CD8-positive, alpha-beta memory T cell (primary cell): ENCODE measurements around the gene SRSF11. TPM values are rescaled to one million over a fixed set of nuclear protein-coding genes. Genes with fewer than 3 reads are reported as not detected.

Experiments used
- CTCF ChIA-PET: fragments of 350-600 bp; sonication (Branson Sonifier 250); formaldehyde crosslinking; loops from one replicate; lab custom pipeline; 2021; ENCODE audit warnings: antibody characterized with exemption; lab: Charles Lee
- POLR2A ChIA-PET: fragments of 350-600 bp; sonication (Branson Sonifier 250); formaldehyde crosslinking; loops from one replicate; lab custom pipeline; 2021; ENCODE audit warnings: antibody characterized with exemption; lab: Charles Lee
- DNase-seq, 5 donors: peaks; one replicate each; pipeline versions ENCODE4 v3.0.0 to v3.0.0-alpha.2; 2020 to 2022; ENCODE audit warnings: mixed read lengths in 1 of 5
- H3K27ac ChIP-seq: one replicate; pipeline ENCODE4 v1.7.0; 2013; ENCODE audit warnings: low read depth, mild to moderate bottlenecking, low read length, moderate library complexity
- H3K27me3 ChIP-seq: 2 replicates; pipeline ENCODE4 v1.7.0; 2013; ENCODE audit warnings: low read length, mild to moderate bottlenecking; ENCODE audit not compliant: insufficient read depth, poor library complexity, severe bottlenecking
- H3K36me3 ChIP-seq: 2 replicates; pipeline ENCODE4 v1.7.0; 2013; ENCODE audit warnings: mild to moderate bottlenecking, low read length, moderate library complexity; ENCODE audit not compliant: insufficient read depth
- H3K4me1 ChIP-seq: 2 replicates; pipeline ENCODE4 v1.7.0; 2013; ENCODE audit warnings: mild to moderate bottlenecking, low read length, moderate library complexity; ENCODE audit not compliant: insufficient read depth
- H3K4me3 ChIP-seq: 2 replicates; pipeline ENCODE4 v1.7.0; 2013; ENCODE audit warnings: mild to moderate bottlenecking, low read length
- H3K9me3 ChIP-seq: 2 replicates; pipeline ENCODE4 v1.7.0; 2013; ENCODE audit warnings: mild to moderate bottlenecking, low read length
- H3K27ac Mint-ChIP-seq, 8 donors: one replicate each; pipeline ENCODE4 v1.8.0; 2020 to 2021; ENCODE audit warnings: mixed read lengths in 8 of 8, mild to moderate bottlenecking in 6 of 8, inconsistent platforms in 3 of 8, moderate library complexity in 3 of 8
- H3K27me3 Mint-ChIP-seq, 2 donors: one replicate each; pipeline ENCODE4 v1.8.0; 2020 to 2021; ENCODE audit warnings: mixed read lengths in 2 of 2, mild to moderate bottlenecking in 1 of 2, moderate library complexity in 1 of 2
- H3K36me3 Mint-ChIP-seq, 3 donors: one replicate each; pipeline ENCODE4 v1.8.0; 2020 to 2021; ENCODE audit warnings: mixed read lengths in 3 of 3, inconsistent platforms in 1 of 3, mild to moderate bottlenecking in 1 of 3
- H3K4me1 Mint-ChIP-seq, 3 donors: one replicate each; pipeline ENCODE4 v1.8.0; 2020 to 2021; ENCODE audit warnings: mixed read lengths in 3 of 3, inconsistent platforms in 1 of 3, mild to moderate bottlenecking in 1 of 3
- H3K4me3 Mint-ChIP-seq, 7 donors: one replicate each; pipeline ENCODE4 v1.8.0; 2020 to 2021; ENCODE audit warnings: mixed read lengths in 7 of 7, mild to moderate bottlenecking in 6 of 7, moderate library complexity in 4 of 7, inconsistent platforms in 2 of 7
- H3K9me3 Mint-ChIP-seq, 5 donors: one replicate each; pipeline ENCODE4 v1.8.0; 2020 to 2022; ENCODE audit warnings: mixed read lengths in 5 of 5, mild to moderate bottlenecking in 3 of 5, moderate library complexity in 2 of 5, inconsistent platforms in 1 of 5
- polyA plus RNA-seq: library from polyadenylated mRNA; unstranded; fragments of 300-500 nt; fragmentation: Illumina TruSeq; gene quantifications from one replicate; pipeline ENCODE4 v1.2.3, GENCODE V29; 2021
- total RNA-seq, 2 experiments: library from RNA; stranded (reverse); gene quantifications; one replicate each; pipeline ENCODE4 v1.2.3, GENCODE V29; 2021

Gene SRSF11
- total and polyA plus RNA-seq, 3 experiments from 2014 or later: 104 to 160 (median 160) TPM

- ChIA-PET CTCF (no interaction called here), POLR2A (no interaction called here)
- Mint-ChIP-seq H3K27me3 (no peaks in the 10 kb centered on the region), H3K27ac (no peak overlapping the region), H3K36me3 (peaks cover 34 to 94% (median 41%) of the 10 kb centered on the region in 3 donors), H3K9me3 (no peaks in the 10 kb centered on the region), H3K4me1 (peaks cover 0 to 14% (median 6%) of the 10 kb centered on the region in 3 donors), H3K4me3 (no peak overlapping the region)
- no peaks in the 10 kb centered on the region for H3K27me3 ChIP-seq
- H3K36me3 ChIP-seq: peaks cover 82% of the 10 kb centered on the region
- H3K27ac ChIP-seq: no peak overlapping the region
- DNase-seq: no peak
- no peaks in the 10 kb centered on the region for H3K9me3 ChIP-seq
- H3K4me3 ChIP-seq: no peak overlapping the region
- no peaks in the 10 kb centered on the region for H3K4me1 ChIP-seq
Measured at GRCh38 chr1:70247768-70248167, 26.6 kb downstream of the SRSF11 start.

- ChIA-PET POLR2A (no interaction called here), CTCF (no interaction called here)
Measured at GRCh38 chr1:70248729-70249128, 27.5 kb downstream of the SRSF11 start.

GRCh38 chr1:70256664-70257063 lies 35.5 kb downstream of the SRSF11 start:
- ChIA-PET POLR2A (no interaction called here), CTCF (no interaction called here)
- Histone ChIP-seq H3K27me3 (no peaks in the 10 kb centered on the region), H3K27ac (no peak overlapping the region), H3K4me1 (no peaks in the 10 kb centered on the region), H3K4me3 (no peak overlapping the region), H3K9me3 (no peaks in the 10 kb centered on the region), H3K36me3 (no peaks in the 10 kb centered on the region)
- no peak overlapping the region for H3K4me3 Mint-ChIP-seq
- peaks cover 0 to 14% (median 3%) of the 10 kb centered on the region in 3 donors for H3K36me3 Mint-ChIP-seq
- no peak overlapping the region for H3K27ac Mint-ChIP-seq
- no peak for DNase-seq
- no peaks in the 10 kb centered on the region for H3K4me1 Mint-ChIP-seq
- no peaks in the 10 kb centered on the region for H3K27me3 Mint-ChIP-seq
- H3K9me3 Mint-ChIP-seq: no peaks in the 10 kb centered on the region

More at GRCh38 chr1:70248729-70249128, 27.5 kb downstream of the SRSF11 start:
- H3K4me3 ChIP-seq: no peak overlapping the region
- H3K9me3 ChIP-seq: no peaks in the 10 kb centered on the region
- H3K36me3 ChIP-seq: peaks cover 72% of the 10 kb centered on the region
- H3K27ac ChIP-seq: no peak overlapping the region
- Mint-ChIP-seq H3K9me3 (no peaks in the 10 kb centered on the region), H3K27ac (peak overlapping the region in 1 of 8 donors; percentile 56), H3K4me1 (peaks cover 0 to 14% (median 3%) of the 10 kb centered on the region in 3 donors), H3K36me3 (peaks cover 30 to 88% (median 36%) of the 10 kb centered on the region in 3 donors), H3K4me3 (no peak overlapping the region), H3K27me3 (no peaks in the 10 kb centered on the region)
- DNase-seq: no peak
- no peaks in the 10 kb centered on the region for H3K27me3 ChIP-seq
- no peaks in the 10 kb centered on the region for H3K4me1 ChIP-seq

- H3K36me3 ChIP-seq: no peaks in the 10 kb centered on the region
- CTCF ChIA-PET: no interaction called here
- H3K27ac Mint-ChIP-seq: peak overlapping the region in 5 of 8 donors; percentile 15 to 33 (median 25)
Measured at GRCh38 chr1:70264839-70265238, 43.7 kb downstream of the SRSF11 start.

GRCh38 chr1:70265946-70266345 lies 44.8 kb downstream of the SRSF11 start:
- H3K4me1 Mint-ChIP-seq: no peaks in the 10 kb centered on the region
- ChIA-PET CTCF (no interaction called here), POLR2A (no interaction called here)
- H3K36me3 Mint-ChIP-seq: peaks cover 22 to 61% (median 26%) of the 10 kb centered on the region in 3 donors
- Histone ChIP-seq H3K4me3 (no peak overlapping the region), H3K36me3 (no peaks in the 10 kb centered on the region), H3K9me3 (no peaks in the 10 kb centered on the region), H3K27ac (no peak overlapping the region), H3K4me1 (no peaks in the 10 kb centered on the region), H3K27me3 (no peaks in the 10 kb centered on the region)
- DNase-seq: no peak
- H3K27ac Mint-ChIP-seq: peak overlapping the region in 2 of 8 donors; percentile 6 to 33
- peaks cover 0 to 4% (median 0%) of the 10 kb centered on the region in 5 donors for H3K9me3 Mint-ChIP-seq
- no peaks in the 10 kb centered on the region for H3K27me3 Mint-ChIP-seq
- no peak overlapping the region for H3K4me3 Mint-ChIP-seq

More at GRCh38 chr1:70264839-70265238, 43.7 kb downstream of the SRSF11 start:
- POLR2A ChIA-PET: no interaction called here
- Histone ChIP-seq H3K4me1 (no peaks in the 10 kb centered on the region), H3K9me3 (no peaks in the 10 kb centered on the region), H3K27ac (no peak overlapping the region), H3K27me3 (no peaks in the 10 kb centered on the region), H3K4me3 (no peak overlapping the region)
- Mint-ChIP-seq H3K27me3 (no peaks in the 10 kb centered on the region), H3K9me3 (peaks cover 0 to 4% (median 0%) of the 10 kb centered on the region in 5 donors), H3K36me3 (peaks cover 22 to 58% (median 26%) of the 10 kb centered on the region in 3 donors), H3K4me1 (no peaks in the 10 kb centered on the region), H3K4me3 (no peak overlapping the region)
- no peak for DNase-seq

- DNase-seq: no peak
- POLR2A ChIA-PET: no interaction called here
- Histone ChIP-seq H3K27ac (no peak overlapping the region), H3K4me1 (no peaks in the 10 kb centered on the region), H3K36me3 (peaks cover 8% of the 10 kb centered on the region), H3K9me3 (no peaks in the 10 kb centered on the region), H3K27me3 (no peaks in the 10 kb centered on the region), H3K4me3 (no peak overlapping the region)
- Mint-ChIP-seq H3K27me3 (no peaks in the 10 kb centered on the region), H3K9me3 (no peaks in the 10 kb centered on the region), H3K4me3 (no peak overlapping the region), H3K4me1 (peaks cover 0 to 2% (median 0%) of the 10 kb centered on the region in 3 donors), H3K27ac (peak overlapping the region in 1 of 8 donors; percentile 19), H3K36me3 (peaks cover 7 to 66% (median 12%) of the 10 kb centered on the region in 3 donors)
- CTCF ChIA-PET: no interaction called here
Measured at GRCh38 chr1:70277875-70278274, 56.7 kb downstream of the SRSF11 start.

- Mint-ChIP-seq H3K36me3 (peaks cover 4 to 60% (median 12%) of the 10 kb centered on the region in 3 donors), H3K4me1 (peaks cover 0 to 2% (median 0%) of the 10 kb centered on the region in 3 donors), H3K9me3 (no peaks in the 10 kb centered on the region), H3K27ac (no peak overlapping the region), H3K4me3 (no peak overlapping the region), H3K27me3 (no peaks in the 10 kb centered on the region)
- Histone ChIP-seq H3K4me3 (no peak overlapping the region), H3K36me3 (peaks cover 5% of the 10 kb centered on the region), H3K4me1 (no peaks in the 10 kb centered on the region), H3K27me3 (no peaks in the 10 kb centered on the region), H3K27ac (no peak overlapping the region), H3K9me3 (no peaks in the 10 kb centered on the region)
- no peak for DNase-seq
- ChIA-PET POLR2A (no interaction called here), CTCF (no interaction called here)
Measured at GRCh38 chr1:70278710-70279109, 57.5 kb downstream of the SRSF11 start.

- H3K9me3 ChIP-seq: no peaks in the 10 kb centered on the region
- no peak overlapping the region for H3K4me3 ChIP-seq
- no peaks in the 10 kb centered on the region for H3K36me3 ChIP-seq
- DNase-seq: no peak
- H3K27ac ChIP-seq: no peak overlapping the region
- CTCF ChIA-PET: no interaction called here
- Mint-ChIP-seq H3K36me3 (peaks cover 0 to 53% (median 6%) of the 10 kb centered on the region in 3 donors), H3K27ac (peak overlapping the region in 2 of 8 donors; percentile 9 to 55), H3K4me3 (no peak overlapping the region), H3K4me1 (peaks cover 2 to 8% (median 3%) of the 10 kb centered on the region in 3 donors), H3K9me3 (no peaks in the 10 kb centered on the region), H3K27me3 (no peaks in the 10 kb centered on the region)
- no peaks in the 10 kb centered on the region for H3K27me3 ChIP-seq
- POLR2A ChIA-PET: no interaction called here
- no peaks in the 10 kb centered on the region for H3K4me1 ChIP-seq
Measured at GRCh38 chr1:70284366-70284765, 63.2 kb downstream of the SRSF11 start.
